SH-SY5Y (cell line): ENCODE measurements around the gene IFNA2.

Source experiments
- GATA2 ChIP-seq: IDR thresholded peaks from 2 replicates; pipeline ENCODE4 v1.6.1; 2011; ENCODE audit warnings: mild to moderate bottlenecking, low read depth, low read length
- GATA3 ChIP-seq: IDR thresholded peaks from 2 replicates; pipeline ENCODE4 v1.6.1; 2011; ENCODE audit warnings: low read depth, mild to moderate bottlenecking, low read length, moderate library complexity

Gene IFNA2

GRCh38 chr9:21402386-21403251, 17.4 kb upstream of the IFNA2 start:
- no peak for TF ChIP-seq GATA2
- TF ChIP-seq GATA3, result no peak

DNA sequence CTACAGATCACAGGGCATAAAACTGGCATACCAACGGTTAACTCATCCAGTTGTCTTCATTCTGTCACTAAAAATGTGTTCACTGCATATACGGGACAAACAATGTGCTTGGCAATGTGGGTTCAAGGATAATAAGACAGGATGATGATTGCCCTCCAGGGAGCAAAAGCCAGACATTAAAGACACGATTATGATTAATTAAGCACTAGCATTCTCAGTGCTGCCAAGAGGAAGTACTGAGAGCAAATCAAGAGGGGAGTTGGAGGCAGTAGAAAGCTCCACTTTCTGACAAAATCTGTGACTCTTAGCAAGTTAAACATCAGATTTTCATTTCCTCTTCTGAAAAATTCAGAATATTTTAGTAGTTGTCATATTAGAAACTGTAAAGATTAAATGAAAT, 14.8 kb upstream of the IFNA2 start:
- TF ChIP-seq GATA2 (no peak), GATA3 (no peak)

GRCh38 chr9:21398955-21399489, 13.8 kb upstream of the IFNA2 start:
- no peak for TF ChIP-seq GATA2
- no peak for TF ChIP-seq GATA3

DNA sequence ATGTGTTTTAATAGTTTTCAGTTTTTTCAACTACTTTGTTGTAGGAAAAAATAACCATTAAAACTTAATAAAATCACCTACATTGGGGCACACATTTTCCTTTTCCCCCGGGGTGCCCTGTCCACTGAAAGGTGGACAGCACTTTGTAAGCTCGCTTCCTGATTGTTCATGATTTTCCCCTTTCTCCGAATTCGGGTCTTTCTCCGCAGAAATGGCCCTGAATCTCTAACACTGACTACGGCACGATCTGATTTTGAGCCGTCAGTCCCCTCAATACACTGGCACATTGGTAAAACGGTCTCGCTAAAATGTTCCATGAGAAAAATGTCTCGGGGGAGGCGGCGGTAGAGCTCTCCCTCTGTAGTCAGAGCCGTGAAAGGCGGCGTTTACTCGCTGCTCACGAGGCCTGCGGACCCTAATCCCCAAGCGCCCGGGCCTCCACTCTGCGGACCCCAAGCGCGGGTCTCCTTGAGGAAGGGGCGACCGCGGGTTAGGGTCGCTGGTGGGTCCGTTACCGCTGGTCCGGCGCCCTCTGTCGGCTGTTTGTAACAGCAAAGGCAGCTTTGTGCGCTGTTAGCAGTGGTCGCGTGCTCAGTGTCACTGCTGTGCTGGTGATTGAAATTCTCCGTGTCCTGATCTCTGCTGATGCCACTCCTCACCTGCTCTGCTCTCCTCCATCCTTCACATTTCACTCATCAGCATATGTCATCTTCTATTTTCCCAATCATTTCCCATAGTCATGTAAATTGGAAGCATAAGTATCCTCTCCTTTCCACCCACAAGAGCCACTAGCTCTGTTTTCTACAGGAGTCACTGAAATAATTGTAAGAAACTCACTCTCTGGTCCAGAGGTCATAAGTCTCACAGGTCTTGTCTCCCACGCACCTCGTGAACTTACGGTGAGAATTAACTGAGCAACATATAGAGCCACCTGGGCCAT, 10.8 kb upstream of the IFNA2 start:
- TF ChIP-seq GATA3 (no peak), GATA2 (no peak)

GRCh38 chr9:21392270-21392669, 7.1 kb upstream of the IFNA2 start:
- TF ChIP-seq GATA3, result no peak
- no peak for TF ChIP-seq GATA2

DNA sequence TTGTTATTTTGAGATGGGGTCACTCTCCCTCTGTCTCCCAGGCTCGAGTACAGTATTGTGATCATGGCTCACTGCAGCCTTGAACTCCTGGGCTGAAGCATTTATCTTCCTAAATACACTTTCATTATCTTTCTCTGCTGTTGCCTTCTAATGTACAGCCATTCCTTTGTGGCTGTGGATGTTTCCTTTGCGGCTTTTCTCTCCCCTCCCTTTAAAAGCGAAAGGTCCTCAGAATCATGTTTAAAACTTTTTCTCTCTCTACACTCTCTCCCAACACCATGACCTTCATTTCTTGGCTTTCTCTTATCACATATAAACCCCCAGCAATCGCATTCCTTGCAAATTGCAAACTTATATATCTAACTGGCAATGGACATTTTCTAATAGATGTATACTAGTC, 1.6 kb downstream of the IFNA2 start:
- TF ChIP-seq GATA2, result no peak
- TF ChIP-seq GATA3, result no peak

DNA sequence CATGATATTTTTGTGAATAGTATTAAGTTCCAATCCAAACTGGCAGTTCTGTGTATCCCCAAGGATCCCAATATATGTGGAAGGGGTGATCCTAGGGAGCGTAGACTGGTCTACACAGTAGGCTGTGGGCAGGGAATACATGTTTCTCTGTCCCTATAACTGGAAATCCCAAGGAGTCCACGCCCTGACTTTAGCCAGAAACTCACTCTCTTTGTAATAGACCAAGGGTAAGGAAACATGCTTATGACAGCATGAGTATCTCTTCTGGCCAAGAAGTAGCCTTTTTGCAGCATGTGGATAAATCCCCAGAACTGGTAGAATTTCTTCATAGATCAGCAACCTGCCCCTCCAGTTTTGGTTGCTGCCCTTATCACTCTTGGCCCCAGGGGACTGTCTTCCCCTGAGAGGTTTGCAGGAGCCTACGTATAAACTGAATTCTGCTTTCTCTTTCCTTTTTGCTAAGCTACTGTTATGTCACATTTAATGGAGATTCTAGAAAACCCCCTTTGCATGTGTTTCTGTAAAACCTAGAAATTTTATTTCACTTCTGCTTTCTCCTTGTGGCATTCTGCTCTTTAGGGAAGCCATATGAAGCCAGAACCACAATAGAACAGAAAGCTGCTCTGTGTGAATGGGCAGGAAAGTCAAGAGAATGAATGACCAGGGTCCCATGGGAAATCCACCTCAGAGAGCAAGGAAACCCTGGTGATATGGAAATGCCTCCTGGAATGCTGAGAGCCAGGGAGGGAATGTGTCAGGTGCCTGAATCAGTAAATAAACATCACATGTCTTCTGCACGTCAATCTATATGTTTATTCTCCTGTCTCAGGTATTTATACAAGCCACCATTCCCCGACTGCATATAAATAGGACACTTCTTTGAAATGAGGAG, 3.5 kb downstream of the IFNA2 start:
- TF ChIP-seq GATA2 (no peak), GATA3 (no peak)

- no peak for TF ChIP-seq GATA3
- no peak for TF ChIP-seq GATA2
Observed at GRCh38 chr9:21367957-21368356, 17.2 kb downstream of the IFNA2 start, which contains the start of gene IFNA13. TSS of gene IFNA13 (minus strand) at chr9:21368057. CDS start at chr9:21368010, 47 bp downstream.

- TF ChIP-seq GATA2, result no peak
- no peak for TF ChIP-seq GATA3
Observed at GRCh38 chr9:21362287-21362686, 22.9 kb downstream of the IFNA2 start.

DNA sequence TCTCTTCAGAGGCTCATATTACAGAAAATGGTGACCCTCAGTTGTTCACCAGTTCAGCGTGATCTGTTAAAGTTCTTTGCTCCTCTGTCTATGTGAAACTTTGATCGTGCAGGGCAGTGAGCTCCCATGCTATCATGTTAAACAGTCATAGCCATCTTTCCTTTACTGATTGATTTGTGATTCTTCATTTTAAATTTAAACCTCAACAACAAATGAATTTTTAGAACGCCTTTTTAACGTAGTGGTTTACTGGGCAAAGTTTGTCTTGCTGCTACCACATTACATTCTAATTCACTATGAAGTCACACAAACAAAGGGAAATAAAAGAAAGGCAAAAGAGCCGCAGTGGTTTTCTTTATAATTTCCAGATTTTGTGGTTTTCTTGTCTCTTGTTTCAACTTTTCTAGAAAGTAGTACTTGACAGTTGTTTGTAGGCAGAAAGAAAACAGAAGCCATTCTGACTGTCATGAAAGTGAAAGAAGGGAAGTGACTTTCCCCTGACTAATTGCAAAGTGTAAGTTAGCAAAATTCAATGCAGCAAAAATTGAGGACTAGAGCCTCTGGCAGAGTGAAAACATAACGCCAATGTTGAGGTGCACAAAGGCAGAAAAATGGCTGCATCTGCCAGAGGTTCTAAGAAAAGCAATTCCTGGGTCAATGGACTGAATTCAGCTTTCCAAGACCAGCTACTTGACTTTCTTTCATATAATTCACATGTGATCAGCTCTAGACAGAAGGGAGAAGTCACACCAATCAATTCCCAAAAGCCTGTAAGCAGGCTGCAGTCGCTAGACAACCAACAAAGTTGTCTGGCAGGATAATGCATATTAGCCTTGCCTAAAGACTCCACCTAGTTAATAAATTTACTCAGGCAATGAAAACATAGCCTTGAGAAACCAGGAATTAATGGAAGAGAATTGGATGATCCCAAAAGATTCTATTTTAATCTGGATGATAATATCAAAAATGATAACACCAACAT, 27.4 kb downstream of the IFNA2 start:
- TF ChIP-seq GATA3 (no peak), GATA2 (no peak)

GRCh38 chr9:21350787-21351186, 34.4 kb downstream of the IFNA2 start, which contains the start of gene IFNA6:
TSS of gene IFNA6 (minus strand) at chr9:21350887. CDS start at chr9:21350887, 0 bp downstream.
- TF ChIP-seq GATA2 (no peak), GATA3 (no peak)

DNA sequence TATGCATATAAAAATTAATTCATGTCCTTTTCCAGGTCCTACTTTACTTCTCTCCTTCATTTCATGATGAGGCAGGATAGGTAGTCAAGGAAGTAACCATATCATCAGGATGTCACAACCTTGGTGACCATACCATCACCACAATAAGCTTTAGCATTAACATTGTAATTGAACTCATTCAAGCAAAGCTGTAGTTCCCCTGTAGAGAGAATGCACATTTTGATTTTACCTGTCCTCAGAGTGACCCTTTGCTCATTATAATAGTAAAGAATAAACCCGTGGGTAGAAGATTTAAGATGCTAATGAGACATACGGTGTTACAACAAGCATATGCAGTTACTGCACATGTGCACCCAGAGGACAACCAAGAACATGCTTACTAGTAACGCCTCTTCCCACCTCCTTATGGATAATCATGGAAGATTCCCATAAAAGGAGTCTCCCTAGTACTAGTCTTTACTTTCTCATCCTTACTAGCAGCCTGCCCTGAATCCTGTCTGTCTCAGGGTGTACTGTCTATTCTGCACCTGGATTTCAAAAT, 36.7 kb downstream of the IFNA2 start:
- TF ChIP-seq GATA2 (no peak), GATA3 (no peak)
